ENCODE measurements around the gene SERINC2.
A peak's percentile ranks its signal among the peaks of the same experiment; 100 is the strongest.

Gene SERINC2

DNA sequence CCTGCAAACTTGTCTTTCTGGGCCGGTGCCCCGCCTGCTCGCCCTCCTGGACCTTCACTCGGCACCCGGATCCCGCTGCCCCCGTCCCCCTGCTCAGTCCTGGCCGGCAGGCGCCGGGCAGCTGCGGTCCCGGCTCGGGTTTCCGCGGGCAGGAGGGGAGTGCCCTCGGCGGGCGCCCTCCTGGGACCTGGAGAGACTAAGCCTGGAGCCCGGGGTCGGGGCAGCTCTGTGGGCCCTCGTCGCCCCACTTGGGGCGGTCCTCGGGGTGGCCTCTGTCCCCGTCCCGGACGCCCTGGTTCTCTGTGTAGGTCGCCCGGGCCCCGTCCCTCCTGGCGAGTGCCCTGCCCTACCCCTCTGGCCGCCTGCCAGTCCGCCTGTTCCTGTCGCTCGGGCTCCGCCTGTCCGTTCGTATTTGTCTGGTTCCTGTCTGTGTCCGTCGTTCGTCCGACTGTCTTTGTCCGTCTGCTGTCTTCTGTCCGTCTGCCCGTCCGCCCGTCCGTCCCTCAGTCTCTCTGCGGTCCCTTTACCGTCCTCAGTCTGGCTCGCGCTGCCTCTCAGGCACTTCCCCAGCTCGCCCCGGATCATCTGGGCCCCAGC lies 490 bp downstream of the SERINC2 start:
- DNase-seq (ENCODE audit: low read depth in 2 of 2) = peak; percentile 29 to 49
- H3K4me3 ChIP-seq (replicated peaks in 1 of 2; ENCODE audit: low read depth in 2 of 2, low read length in 2 of 2) = peak overlapping the region; percentile 53 to 66
- TF ChIP-seq, protein P1, sequence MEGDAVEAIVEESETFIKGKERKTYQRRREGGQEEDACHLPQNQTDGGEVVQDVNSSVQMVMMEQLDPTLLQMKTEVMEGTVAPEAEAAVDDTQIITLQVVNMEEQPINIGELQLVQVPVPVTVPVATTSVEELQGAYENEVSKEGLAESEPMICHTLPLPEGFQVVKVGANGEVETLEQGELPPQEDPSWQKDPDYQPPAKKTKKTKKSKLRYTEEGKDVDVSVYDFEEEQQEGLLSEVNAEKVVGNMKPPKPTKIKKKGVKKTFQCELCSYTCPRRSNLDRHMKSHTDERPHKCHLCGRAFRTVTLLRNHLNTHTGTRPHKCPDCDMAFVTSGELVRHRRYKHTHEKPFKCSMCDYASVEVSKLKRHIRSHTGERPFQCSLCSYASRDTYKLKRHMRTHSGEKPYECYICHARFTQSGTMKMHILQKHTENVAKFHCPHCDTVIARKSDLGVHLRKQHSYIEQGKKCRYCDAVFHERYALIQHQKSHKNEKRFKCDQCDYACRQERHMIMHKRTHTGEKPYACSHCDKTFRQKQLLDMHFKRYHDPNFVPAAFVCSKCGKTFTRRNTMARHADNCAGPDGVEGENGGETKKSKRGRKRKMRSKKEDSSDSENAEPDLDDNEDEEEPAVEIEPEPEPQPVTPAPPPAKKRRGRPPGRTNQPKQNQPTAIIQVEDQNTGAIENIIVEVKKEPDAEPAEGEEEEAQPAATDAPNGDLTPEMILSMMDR (IDR thresholded peaks at IDR 0.05; ENCODE audit: low read depth, low read length) = no peak

DNA sequence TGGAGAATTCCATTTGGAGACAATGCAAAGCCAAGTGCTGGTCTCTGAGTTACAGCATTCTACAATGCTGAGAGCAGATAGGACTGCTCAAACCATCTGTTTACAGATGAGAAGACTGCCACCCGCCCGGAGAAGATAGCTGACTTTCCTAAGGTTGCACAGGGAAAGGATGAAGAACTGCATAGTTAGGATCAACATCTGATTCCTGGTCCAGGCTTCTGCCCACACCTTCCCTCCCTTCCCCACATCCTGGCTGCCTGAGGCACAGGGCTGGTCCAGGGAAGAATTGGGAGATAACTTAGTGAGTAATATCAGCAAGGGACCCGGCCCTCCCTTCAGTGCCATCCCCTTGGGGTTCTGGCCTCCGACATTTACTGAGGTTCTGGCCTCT lies 2.0 kb downstream of the SERINC2 start:
- TF ChIP-seq, protein P1 (IDR thresholded peaks at IDR 0.05; ENCODE audit: low read depth, low read length) = no peak
- no peak for DNase-seq (ENCODE audit: low read depth in 2 of 2)
- H3K4me3 ChIP-seq (replicated peaks in 1 of 2; ENCODE audit: low read depth in 2 of 2, low read length in 2 of 2) = no peak overlapping the region

DNA sequence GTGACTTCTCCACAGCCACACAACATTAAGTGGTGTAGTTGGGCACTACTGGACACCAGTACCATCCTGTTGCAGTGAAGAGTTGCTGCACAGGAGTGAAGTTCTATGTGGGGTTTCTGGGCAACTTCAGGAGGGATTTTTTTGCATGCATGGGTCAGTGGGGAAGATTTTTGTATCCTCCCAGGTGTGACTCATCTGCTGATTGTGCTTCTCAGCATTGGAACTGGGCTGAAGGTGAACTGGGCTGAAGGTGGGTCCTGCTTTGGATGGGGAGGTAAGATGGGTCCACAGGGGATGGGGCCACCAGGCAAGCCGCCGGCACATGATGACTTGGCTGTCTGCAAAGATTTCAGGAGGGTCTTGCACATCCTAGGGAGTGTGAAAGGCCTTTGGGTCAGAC lies 2.6 kb downstream of the SERINC2 start:
- TF ChIP-seq, protein P1 (IDR thresholded peaks at IDR 0.05; ENCODE audit: low read depth, low read length) = no peak
- DNase-seq (ENCODE audit: low read depth in 2 of 2) = no peak
- no peak overlapping the region for H3K4me3 ChIP-seq (replicated peaks in 1 of 2; ENCODE audit: low read depth in 2 of 2, low read length in 2 of 2)

DNA sequence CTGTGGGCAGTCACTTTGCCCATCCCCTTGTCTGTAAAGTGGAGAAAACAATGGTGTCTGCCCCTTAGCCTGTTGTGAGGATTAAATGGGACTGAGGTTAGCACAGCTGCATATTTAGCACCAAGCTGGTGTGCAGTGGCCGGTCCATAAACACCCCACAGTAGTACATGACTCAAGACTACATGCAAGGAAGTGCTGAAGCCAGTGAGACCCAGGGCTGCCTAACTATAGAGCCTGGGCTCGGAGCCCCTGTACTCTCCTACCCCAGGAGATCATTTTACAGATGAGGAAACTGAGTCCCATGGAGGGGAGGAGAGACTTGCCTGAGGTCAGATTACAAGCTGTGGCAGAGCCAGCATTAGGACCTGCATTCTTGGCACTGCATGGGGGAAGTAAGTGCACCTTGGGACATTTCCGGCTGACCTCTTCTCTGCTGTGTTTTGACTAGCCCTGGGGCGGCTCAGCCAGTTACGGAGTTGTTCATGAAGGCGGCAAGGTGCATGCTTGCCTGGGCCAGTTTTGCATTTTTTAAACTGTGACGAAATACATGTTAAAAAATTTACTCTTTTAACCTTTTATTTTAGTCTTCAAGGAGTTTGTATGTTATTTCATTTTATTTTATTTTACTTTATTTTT lies 3.2 kb downstream of the SERINC2 start:
- TF ChIP-seq, protein P1 (IDR thresholded peaks at IDR 0.05; ENCODE audit: low read depth, low read length) = no peak
- H3K4me3 ChIP-seq (replicated peaks in 1 of 2; ENCODE audit: low read depth in 2 of 2, low read length in 2 of 2) = no peak overlapping the region
- DNase-seq (ENCODE audit: low read depth in 2 of 2) = no peak

DNA sequence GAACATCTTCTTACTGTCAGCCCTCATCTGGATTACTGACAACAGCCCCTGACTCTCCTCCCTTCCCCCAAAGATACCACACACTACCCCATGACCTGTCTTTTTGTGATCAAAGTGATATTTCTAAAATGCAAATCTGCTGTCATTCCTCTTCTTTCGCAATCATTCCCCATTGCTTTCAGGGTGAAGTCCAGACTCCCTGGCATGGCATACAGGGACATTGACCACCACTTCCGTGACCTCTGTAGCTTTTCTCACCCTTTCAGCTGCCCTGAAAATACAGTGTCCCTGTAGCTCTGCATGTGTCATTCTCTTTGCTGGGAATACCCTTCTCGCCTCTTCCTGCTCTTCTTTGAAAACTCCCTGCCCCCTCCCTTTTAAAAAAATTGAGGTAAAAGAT lies 4.1 kb downstream of the SERINC2 start:
- H3K4me3 ChIP-seq (replicated peaks in 1 of 2; ENCODE audit: low read depth in 2 of 2, low read length in 2 of 2) = no peak overlapping the region
- TF ChIP-seq, protein P1 (IDR thresholded peaks at IDR 0.05; ENCODE audit: low read depth, low read length) = no peak
- DNase-seq (ENCODE audit: low read depth in 2 of 2) = no peak

DNA sequence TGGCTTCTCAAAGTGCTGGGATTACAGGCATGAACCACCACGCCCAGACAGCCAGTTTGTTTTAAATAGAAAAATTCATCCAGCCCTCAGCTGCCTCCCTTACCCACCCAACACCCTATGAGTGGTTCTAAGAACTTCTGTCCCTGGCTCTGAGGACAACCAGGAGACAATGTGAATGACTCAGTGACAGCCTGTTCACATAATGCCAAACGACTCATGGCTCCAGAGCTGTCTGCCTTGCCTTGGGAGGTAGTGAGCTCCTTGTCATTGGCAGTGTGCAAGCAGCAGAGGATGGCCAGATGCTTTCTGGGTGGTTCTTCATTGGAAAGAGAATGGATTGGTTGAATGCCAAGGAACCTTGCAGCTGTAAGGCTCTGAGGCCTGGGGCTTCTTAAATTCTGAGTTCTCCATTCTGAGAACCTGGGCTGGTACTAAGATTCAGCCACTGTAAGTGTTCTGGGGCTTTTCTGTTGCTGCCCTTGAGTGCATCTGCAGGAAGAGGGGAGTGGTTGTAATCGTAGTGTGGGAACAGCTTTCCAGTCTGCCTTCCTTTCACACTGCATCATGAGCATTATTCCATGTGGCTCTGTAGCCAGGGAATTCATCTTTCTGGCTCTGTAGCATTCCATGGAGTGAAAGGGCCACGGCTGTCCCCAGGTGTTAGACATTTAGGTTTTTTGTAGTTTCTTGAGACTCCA lies 5.8 kb downstream of the SERINC2 start:
- no peak for DNase-seq (ENCODE audit: low read depth in 2 of 2)
- TF ChIP-seq, protein P1 (IDR thresholded peaks at IDR 0.05; ENCODE audit: low read depth, low read length) = no peak
- H3K4me3 ChIP-seq (replicated peaks in 1 of 2; ENCODE audit: low read depth in 2 of 2, low read length in 2 of 2) = no peak overlapping the region

Data from cardiac fibroblast (primary cell).